Muscle layer of duodenum (tissue), 2 donors: ENCODE results near the gene C10orf143.

Experiments
- H3K27ac ChIP-seq: one replicate; pipeline ENCODE4 v1.7.0; 2013; ENCODE audit warnings: mild to moderate bottlenecking, low read length
- H3K27me3 ChIP-seq: one replicate; pipeline ENCODE4 v1.7.0; 2013; ENCODE audit warnings: low read depth, mild to moderate bottlenecking, control low read depth, low read length
- H3K36me3 ChIP-seq, 2 donors: one replicate each; pipeline ENCODE4 v1.7.0; 2013; ENCODE audit warnings: low read length in 2 of 2, control low read depth in 1 of 2, mild to moderate bottlenecking in 1 of 2; ENCODE audit not compliant: insufficient read depth in 2 of 2, control insufficient read depth in 1 of 2
- H3K4me1 ChIP-seq, 2 donors: one replicate each; pipeline ENCODE4 v1.7.0; 2013; ENCODE audit warnings: low read length in 2 of 2, mild to moderate bottlenecking in 2 of 2, control low read depth in 1 of 2, moderate library complexity in 1 of 2; ENCODE audit not compliant: insufficient read depth in 2 of 2, control insufficient read depth in 1 of 2
- H3K4me3 ChIP-seq, 2 donors: one replicate each; pipeline ENCODE4 v1.7.0; 2013; ENCODE audit warnings: low read length in 2 of 2, low read depth in 1 of 2, mild to moderate bottlenecking in 1 of 2
- H3K9me3 ChIP-seq, 2 donors: one replicate each; pipeline ENCODE4 v1.7.0; 2013; ENCODE audit warnings: low read length in 2 of 2, control low read depth in 1 of 2, mild to moderate bottlenecking in 1 of 2; ENCODE audit not compliant: control insufficient read depth in 1 of 2
- donor health status: healthy.

Gene C10orf143

DNA sequence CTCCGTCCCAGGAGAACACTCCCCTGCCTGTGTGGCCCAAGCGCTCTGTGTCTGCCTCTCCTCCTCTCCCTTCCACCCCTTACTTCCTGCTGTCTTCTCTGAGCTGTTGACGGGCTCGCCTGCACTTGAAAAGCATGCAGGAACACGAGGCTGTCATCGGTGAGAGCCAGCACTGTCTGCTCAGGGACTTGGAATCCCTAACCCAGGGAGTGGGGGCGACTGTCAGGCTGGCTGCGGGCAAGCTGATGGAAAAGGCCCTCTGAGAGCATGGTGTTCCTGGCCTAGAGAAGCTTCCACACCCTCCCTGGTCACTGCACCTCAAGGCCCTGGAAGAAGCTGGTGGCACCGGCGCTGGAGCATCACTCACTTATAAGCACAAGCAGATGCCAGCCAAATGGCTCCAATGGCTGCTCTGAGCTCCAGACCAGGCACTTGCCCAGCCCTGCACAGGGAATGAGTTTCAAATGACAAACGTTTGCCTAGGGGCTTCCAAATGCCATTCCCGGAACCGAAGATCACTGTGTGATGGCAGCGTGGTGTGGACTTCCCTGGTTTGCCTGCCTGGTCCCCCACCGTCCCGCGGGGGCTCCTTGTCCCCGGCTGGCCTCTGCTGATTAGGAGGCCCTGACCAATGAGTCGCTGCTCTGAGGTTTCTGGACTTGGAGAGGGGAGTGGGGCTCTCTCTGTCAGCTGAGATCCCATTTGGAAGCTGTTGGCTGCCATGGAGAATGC is 89.8 kb downstream of the C10orf143 start:
- H3K9me3 ChIP-seq, result no peaks in the 10 kb centered on the region
- no peaks in the 10 kb centered on the region for H3K27me3 ChIP-seq
- H3K27ac ChIP-seq, result no peak overlapping the region
- no peak overlapping the region for H3K4me3 ChIP-seq
- no peaks in the 10 kb centered on the region for H3K36me3 ChIP-seq
- no peaks in the 10 kb centered on the region for H3K4me1 ChIP-seq

DNA sequence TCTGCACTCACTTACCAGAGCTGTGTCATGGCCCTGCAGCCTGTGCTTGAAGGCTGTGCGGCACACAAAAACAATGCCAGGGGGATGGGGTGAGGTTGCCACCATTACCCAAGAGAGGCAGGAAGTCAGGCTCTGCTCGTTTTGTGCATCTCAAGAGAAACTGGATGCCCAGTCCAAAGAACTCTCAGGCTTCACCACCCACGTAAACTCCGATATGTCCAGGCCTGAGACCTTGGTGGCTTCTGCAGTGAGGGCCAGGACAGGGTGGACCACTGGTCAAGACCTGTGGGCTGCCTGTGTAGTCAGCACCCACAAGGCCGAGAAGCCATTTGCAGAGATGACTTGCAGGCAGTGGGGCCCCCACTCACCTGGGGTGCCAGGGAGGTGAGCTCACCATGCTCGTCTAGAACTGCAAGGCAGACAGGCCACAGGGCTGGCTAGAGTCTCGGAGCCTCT is 91.9 kb downstream of the C10orf143 start:
- Histone ChIP-seq H3K27ac (no peak overlapping the region), H3K4me1 (peaks cover 0 to under 1% of the 10 kb centered on the region in 2 donors), H3K36me3 (no peaks in the 10 kb centered on the region), H3K4me3 (no peak overlapping the region), H3K9me3 (no peaks in the 10 kb centered on the region), H3K27me3 (no peaks in the 10 kb centered on the region)

DNA sequence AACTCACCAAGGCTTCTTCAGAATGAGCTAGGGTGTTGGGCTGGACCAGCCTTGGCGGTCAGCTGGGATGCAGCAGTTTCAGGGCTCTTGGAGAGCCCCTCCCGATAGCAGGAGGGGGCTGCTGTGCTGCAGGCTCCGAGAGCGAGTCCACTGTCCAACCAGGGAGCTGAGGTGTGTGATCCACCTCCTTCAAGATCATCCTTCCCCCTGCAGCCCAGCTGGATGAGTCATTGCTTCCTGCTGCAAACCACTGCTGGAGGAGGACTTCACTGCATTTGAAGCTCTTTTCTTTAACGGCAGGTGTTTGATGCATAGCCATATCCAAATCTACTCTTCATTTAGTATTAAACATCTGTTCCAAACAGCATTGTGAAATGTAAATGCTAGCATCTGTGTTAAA is 92.4 kb downstream of the C10orf143 start:
- peaks cover 0 to 5% of the 10 kb centered on the region in 2 donors for H3K4me1 ChIP-seq
- no peak overlapping the region for H3K4me3 ChIP-seq
- no peaks in the 10 kb centered on the region for H3K9me3 ChIP-seq
- H3K36me3 ChIP-seq, result no peaks in the 10 kb centered on the region
- H3K27ac ChIP-seq, result no peak overlapping the region
- no peaks in the 10 kb centered on the region for H3K27me3 ChIP-seq

DNA sequence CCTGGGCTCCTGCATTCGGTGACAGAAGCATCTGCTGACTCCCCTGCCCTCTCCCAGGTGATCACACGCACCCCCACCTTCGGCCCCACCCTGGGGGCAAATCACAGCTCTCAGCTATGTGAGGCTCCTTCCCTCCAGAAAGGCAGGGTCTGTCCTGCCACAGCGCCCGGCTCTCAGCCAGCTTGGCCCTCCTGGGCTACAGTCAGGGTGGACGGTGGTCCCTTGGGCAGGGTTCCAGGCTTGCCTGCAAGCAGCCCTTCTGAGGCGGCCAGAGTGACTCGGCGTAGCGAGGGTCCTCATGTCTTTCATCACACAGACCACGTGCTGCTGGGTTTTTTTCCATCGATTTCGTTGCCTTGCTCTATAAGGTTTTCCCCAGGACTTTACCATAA is 93.0 kb downstream of the C10orf143 start:
- H3K27me3 ChIP-seq, result no peaks in the 10 kb centered on the region
- no peak overlapping the region for H3K27ac ChIP-seq
- H3K9me3 ChIP-seq, result no peaks in the 10 kb centered on the region
- peaks cover 0 to 9% of the 10 kb centered on the region in 2 donors for H3K4me1 ChIP-seq
- H3K4me3 ChIP-seq, result no peak overlapping the region
- no peaks in the 10 kb centered on the region for H3K36me3 ChIP-seq

DNA sequence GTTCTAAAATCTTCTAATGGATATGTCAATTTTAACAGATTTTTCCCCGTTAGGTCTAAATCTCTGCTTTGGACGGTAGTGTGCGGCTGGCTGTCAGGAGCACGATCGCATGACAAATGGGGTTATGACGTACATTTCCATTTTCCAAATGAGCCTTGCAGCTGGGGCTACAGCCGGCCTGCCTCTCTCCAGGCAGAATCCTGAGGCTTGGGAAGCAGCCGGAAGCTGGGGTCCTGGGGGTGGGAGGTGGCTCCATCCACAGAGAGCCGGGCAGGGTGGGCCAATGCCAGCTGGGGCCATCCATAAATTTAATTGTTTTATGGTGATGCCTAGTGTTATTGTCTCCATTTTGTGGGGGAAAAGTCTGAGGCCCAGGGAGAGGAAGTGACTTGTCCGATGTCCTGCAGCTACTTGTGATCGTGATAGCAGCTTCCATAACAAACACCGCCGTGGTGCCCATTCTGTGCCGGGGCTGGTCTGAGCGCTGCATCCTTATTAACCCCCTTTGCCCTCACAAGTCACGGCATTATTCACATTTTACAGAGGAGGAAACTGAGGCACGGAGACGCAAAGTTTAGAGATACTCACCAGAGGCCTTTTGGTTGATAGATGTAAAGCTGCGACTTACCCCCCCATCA is 93.5 kb downstream of the C10orf143 start:
- H3K4me1 ChIP-seq, result peaks cover 0 to 11% of the 10 kb centered on the region in 2 donors
- no peak overlapping the region for H3K4me3 ChIP-seq
- H3K27ac ChIP-seq, result no peak overlapping the region
- no peaks in the 10 kb centered on the region for H3K27me3 ChIP-seq
- no peaks in the 10 kb centered on the region for H3K36me3 ChIP-seq
- no peaks in the 10 kb centered on the region for H3K9me3 ChIP-seq

DNA sequence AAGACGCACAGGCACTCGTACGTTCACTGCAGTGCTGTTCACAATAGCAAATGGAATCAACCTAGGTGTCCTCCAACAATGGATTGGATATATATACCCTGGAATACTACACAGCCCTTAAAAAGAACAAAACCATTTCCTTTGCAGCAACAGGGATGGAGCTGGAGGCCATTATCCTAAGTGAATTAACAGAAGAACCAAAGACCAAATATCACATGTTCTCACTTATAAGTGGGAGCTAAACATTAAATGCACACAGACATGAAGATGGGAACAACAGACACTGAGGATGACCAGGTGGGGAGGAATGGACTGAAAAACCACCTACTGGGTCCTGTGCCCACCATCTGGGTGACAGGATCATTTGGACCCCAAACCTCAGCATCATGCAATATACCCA is 94.5 kb downstream of the C10orf143 start:
- no peak overlapping the region for H3K27ac ChIP-seq
- peaks cover 0 to 16% of the 10 kb centered on the region in 2 donors for H3K4me1 ChIP-seq
- no peaks in the 10 kb centered on the region for H3K36me3 ChIP-seq
- no peaks in the 10 kb centered on the region for H3K27me3 ChIP-seq
- no peak overlapping the region for H3K4me3 ChIP-seq
- no peaks in the 10 kb centered on the region for H3K9me3 ChIP-seq

DNA sequence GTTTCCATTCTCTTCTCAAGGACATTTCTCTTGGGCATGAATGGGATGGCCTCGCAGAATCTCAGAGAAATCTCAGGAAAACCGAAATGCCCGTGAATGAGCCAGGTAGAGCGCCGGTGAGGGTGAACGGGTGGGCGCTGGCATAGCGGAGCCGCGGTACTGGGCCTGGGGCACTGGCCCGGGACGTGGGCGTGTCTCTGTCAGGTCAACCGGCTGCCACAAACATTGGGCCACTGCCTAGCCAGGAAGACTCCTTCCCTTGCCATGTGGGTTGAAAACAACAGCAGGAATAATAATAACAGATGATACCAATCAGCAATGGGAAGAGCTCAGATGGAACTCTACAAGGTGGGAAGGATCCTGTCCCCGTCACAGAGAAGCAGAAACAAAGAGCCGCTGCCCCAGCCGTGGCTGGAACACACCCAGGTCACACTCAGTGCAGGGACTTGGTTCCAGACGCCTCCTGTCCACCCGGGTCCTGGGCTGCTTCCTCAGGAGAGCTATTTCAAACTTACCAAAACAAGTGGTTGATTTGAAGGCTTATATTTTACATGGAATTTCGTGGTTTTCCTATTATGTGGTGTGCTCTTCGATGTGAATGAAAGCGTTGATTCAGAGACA is 95.4 kb downstream of the C10orf143 start:
- Histone ChIP-seq H3K27ac (no peak overlapping the region), H3K9me3 (no peaks in the 10 kb centered on the region), H3K36me3 (no peaks in the 10 kb centered on the region), H3K4me1 (peaks cover 0 to 16% of the 10 kb centered on the region in 2 donors), H3K4me3 (no peak overlapping the region), H3K27me3 (no peaks in the 10 kb centered on the region)

DNA sequence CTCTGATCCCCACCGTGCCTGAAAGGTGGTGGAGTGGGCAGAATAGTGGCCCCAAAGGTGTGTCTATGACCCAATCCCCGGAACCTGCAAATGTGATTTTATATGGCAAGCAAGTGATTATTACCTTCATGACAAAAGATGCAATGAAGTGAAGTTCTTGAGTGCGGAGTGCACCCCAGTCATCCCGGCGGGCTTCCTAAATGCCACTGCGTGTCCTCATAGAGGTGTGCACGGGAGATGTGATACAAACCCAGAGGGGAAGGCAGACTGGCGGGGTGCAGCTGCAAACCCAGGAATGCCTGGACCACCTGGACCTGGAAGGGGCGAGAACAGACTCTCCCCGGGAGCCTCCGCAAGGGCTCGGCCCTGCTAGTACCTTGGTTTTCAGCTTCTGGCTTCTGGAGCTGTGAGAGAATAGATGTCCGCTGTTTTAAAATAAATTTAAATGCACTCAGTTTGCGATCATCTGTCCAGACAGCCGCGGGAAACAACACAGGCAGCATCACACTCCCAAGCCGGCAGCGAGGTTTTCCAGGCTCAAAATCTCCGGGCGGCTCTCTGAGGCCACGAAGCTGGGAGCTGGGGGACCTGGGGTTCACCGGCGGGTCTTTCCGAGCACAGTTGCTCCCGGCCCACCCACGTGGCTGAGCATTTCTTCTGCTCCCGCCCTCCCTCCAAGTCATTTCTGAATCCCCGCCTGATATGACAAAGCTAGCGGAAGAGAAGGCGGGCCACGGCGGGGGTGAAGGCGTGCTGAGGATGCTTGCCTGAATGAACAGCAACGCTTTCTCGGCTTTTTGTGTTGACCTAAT is 96.2 kb downstream of the C10orf143 start:
- Histone ChIP-seq H3K4me3 (no peak overlapping the region), H3K4me1 (peaks cover 0 to 16% of the 10 kb centered on the region in 2 donors), H3K27ac (no peak overlapping the region), H3K9me3 (no peaks in the 10 kb centered on the region), H3K27me3 (no peaks in the 10 kb centered on the region), H3K36me3 (no peaks in the 10 kb centered on the region)
